ENCODE measurements around the gene EFNA3.

EFNA3 gene

GRCh38 chr1:155091071-155092051 lies 12.7 kb downstream of the EFNA3 start:
- Mint-ChIP-seq H3K36me3 (no peaks in the 10 kb centered on the region), H3K27me3 (peaks cover 2% of the 10 kb centered on the region), H3K9me3 (no peaks in the 10 kb centered on the region), H3K4me1 (peaks cover 2% of the 10 kb centered on the region), H3K4me3 (no peak overlapping the region), H3K27ac (no peak overlapping the region)
- DNase-seq (ENCODE audit: low spot score in 2 of 2) (peak; percentile 80 to 86), ATAC-seq (ENCODE audit: low read depth) (peak; percentile 77)

GRCh38 chr1:155092131-155092530 lies 13.5 kb downstream of the EFNA3 start:
- peaks cover 3% of the 10 kb centered on the region for H3K27me3 Mint-ChIP-seq

GRCh38 chr1:155092641-155093040 lies 14.0 kb downstream of the EFNA3 start:
- H3K27me3 Mint-ChIP-seq, result peaks cover 3% of the 10 kb centered on the region
- no peak for DNase-seq (ENCODE audit: low spot score in 2 of 2)
- no peak overlapping the region for H3K27ac Mint-ChIP-seq
- H3K9me3 Mint-ChIP-seq, result no peaks in the 10 kb centered on the region
- peaks cover 2% of the 10 kb centered on the region for H3K4me1 Mint-ChIP-seq
- H3K4me3 Mint-ChIP-seq, result no peak overlapping the region
- no peak for ATAC-seq (ENCODE audit: low read depth)
- H3K36me3 Mint-ChIP-seq, result no peaks in the 10 kb centered on the region

More at GRCh38 chr1:155092131-155092530, 13.5 kb downstream of the EFNA3 start:
- peaks cover 2% of the 10 kb centered on the region for H3K4me1 Mint-ChIP-seq
- H3K9me3 Mint-ChIP-seq, result no peaks in the 10 kb centered on the region
- H3K4me3 Mint-ChIP-seq, result no peak overlapping the region
- H3K36me3 Mint-ChIP-seq, result no peaks in the 10 kb centered on the region
- H3K27ac Mint-ChIP-seq, result no peak overlapping the region
- no peak for ATAC-seq (ENCODE audit: low read depth)
- no peak for DNase-seq (ENCODE audit: low spot score in 2 of 2)

- H3K27me3 Mint-ChIP-seq, result peaks cover 5% of the 10 kb centered on the region
- H3K36me3 Mint-ChIP-seq, result no peaks in the 10 kb centered on the region
- H3K4me1 Mint-ChIP-seq, result peaks cover 2% of the 10 kb centered on the region
- H3K4me3 Mint-ChIP-seq, result no peak overlapping the region
- peak; percentile 74 for ATAC-seq (ENCODE audit: low read depth)
- DNase-seq (ENCODE audit: low spot score in 2 of 2), result no peak
- H3K9me3 Mint-ChIP-seq, result no peaks in the 10 kb centered on the region
- H3K27ac Mint-ChIP-seq, result no peak overlapping the region
Observed at GRCh38 chr1:155093911-155094621, 15.4 kb downstream of the EFNA3 start.

- Mint-ChIP-seq H3K4me1 (peaks cover 2% of the 10 kb centered on the region), H3K4me3 (no peak overlapping the region), H3K27me3 (peaks cover 5% of the 10 kb centered on the region), H3K36me3 (no peaks in the 10 kb centered on the region), H3K27ac (no peak overlapping the region), H3K9me3 (no peaks in the 10 kb centered on the region)
- no peak for DNase-seq (ENCODE audit: low spot score in 2 of 2)
- no peak for ATAC-seq (ENCODE audit: low read depth)
Observed at GRCh38 chr1:155094622-155094948, 15.9 kb downstream of the EFNA3 start.

- Mint-ChIP-seq H3K36me3 (no peaks in the 10 kb centered on the region), H3K4me3 (no peak overlapping the region), H3K9me3 (no peaks in the 10 kb centered on the region), H3K27me3 (peaks cover 6% of the 10 kb centered on the region), H3K27ac (no peak overlapping the region), H3K4me1 (peaks cover 4% of the 10 kb centered on the region)
- DNase-seq (ENCODE audit: low spot score in 2 of 2) (no peak), ATAC-seq (ENCODE audit: low read depth) (no peak)
Observed at GRCh38 chr1:155099331-155099730, 20.7 kb downstream of the EFNA3 start.

- H3K27ac Mint-ChIP-seq, result no peak overlapping the region
- H3K27me3 Mint-ChIP-seq, result peaks cover 2% of the 10 kb centered on the region
- H3K4me3 Mint-ChIP-seq, result no peak overlapping the region
- H3K36me3 Mint-ChIP-seq, result no peaks in the 10 kb centered on the region
- peaks cover 8% of the 10 kb centered on the region for H3K4me1 Mint-ChIP-seq
- no peaks in the 10 kb centered on the region for H3K9me3 Mint-ChIP-seq
- no peak for DNase-seq (ENCODE audit: low spot score in 2 of 2)
- no peak for ATAC-seq (ENCODE audit: low read depth)
Observed at GRCh38 chr1:155103325-155103724, 24.7 kb downstream of the EFNA3 start.

GRCh38 chr1:155104605-155105534 lies 26.2 kb downstream of the EFNA3 start:
- H3K36me3 Mint-ChIP-seq, result no peaks in the 10 kb centered on the region
- peaks cover 8% of the 10 kb centered on the region for H3K4me1 Mint-ChIP-seq
- H3K27me3 Mint-ChIP-seq, result peaks cover 1% of the 10 kb centered on the region
- no peaks in the 10 kb centered on the region for H3K9me3 Mint-ChIP-seq
- no peak overlapping the region for H3K27ac Mint-ChIP-seq
- no peak for DNase-seq (ENCODE audit: low spot score in 2 of 2)
- H3K4me3 Mint-ChIP-seq, result no peak overlapping the region
- ATAC-seq (ENCODE audit: low read depth), result no peak

- H3K4me1 Mint-ChIP-seq, result peaks cover 8% of the 10 kb centered on the region
- H3K27ac Mint-ChIP-seq, result no peak overlapping the region
- DNase-seq (ENCODE audit: low spot score in 2 of 2) (no peak), ATAC-seq (ENCODE audit: low read depth) (no peak)
- H3K9me3 Mint-ChIP-seq, result no peaks in the 10 kb centered on the region
- no peaks in the 10 kb centered on the region for H3K36me3 Mint-ChIP-seq
- peaks cover 1% of the 10 kb centered on the region for H3K27me3 Mint-ChIP-seq
- H3K4me3 Mint-ChIP-seq, result no peak overlapping the region
Observed at GRCh38 chr1:155105604-155106011, 27.0 kb downstream of the EFNA3 start.

- H3K9me3 Mint-ChIP-seq, result no peaks in the 10 kb centered on the region
- no peaks in the 10 kb centered on the region for H3K36me3 Mint-ChIP-seq
- H3K4me1 Mint-ChIP-seq, result peaks cover 8% of the 10 kb centered on the region
- H3K27me3 Mint-ChIP-seq, result peaks cover 2% of the 10 kb centered on the region
- no peak overlapping the region for H3K27ac Mint-ChIP-seq
- ATAC-seq (ENCODE audit: low read depth) (no peak), DNase-seq (ENCODE audit: low spot score in 2 of 2) (no peak)
- no peak overlapping the region for H3K4me3 Mint-ChIP-seq
Observed at GRCh38 chr1:155106862-155107261, 28.2 kb downstream of the EFNA3 start.

- ATAC-seq (ENCODE audit: low read depth) (no peak), DNase-seq (ENCODE audit: low spot score in 2 of 2) (no peak)
- Mint-ChIP-seq H3K36me3 (no peaks in the 10 kb centered on the region), H3K9me3 (no peaks in the 10 kb centered on the region), H3K4me1 (peaks cover 3% of the 10 kb centered on the region), H3K4me3 (no peak overlapping the region), H3K27me3 (peaks cover 2% of the 10 kb centered on the region), H3K27ac (no peak overlapping the region)
Observed at GRCh38 chr1:155107309-155108264, 28.9 kb downstream of the EFNA3 start.

GRCh38 chr1:155108296-155108695 lies 29.7 kb downstream of the EFNA3 start:
- Mint-ChIP-seq H3K27me3 (peaks cover 2% of the 10 kb centered on the region), H3K9me3 (no peaks in the 10 kb centered on the region), H3K27ac (no peak overlapping the region), H3K4me1 (peaks cover 3% of the 10 kb centered on the region), H3K4me3 (no peak overlapping the region), H3K36me3 (no peaks in the 10 kb centered on the region)
- ATAC-seq (ENCODE audit: low read depth) (no peak), DNase-seq (ENCODE audit: low spot score in 2 of 2) (no peak)

GRCh38 chr1:155110381-155110780 lies 31.7 kb downstream of the EFNA3 start:
- H3K9me3 Mint-ChIP-seq, result no peaks in the 10 kb centered on the region
- DNase-seq (ENCODE audit: low spot score in 2 of 2) (no peak), ATAC-seq (ENCODE audit: low read depth) (no peak)
- peaks cover 3% of the 10 kb centered on the region for H3K4me1 Mint-ChIP-seq
- no peak overlapping the region for H3K27ac Mint-ChIP-seq
- H3K27me3 Mint-ChIP-seq, result peaks cover 2% of the 10 kb centered on the region
- H3K4me3 Mint-ChIP-seq, result no peak overlapping the region
- H3K36me3 Mint-ChIP-seq, result no peaks in the 10 kb centered on the region
